Activated T-helper 1 cell treated with anti-CD3 and anti-CD28 coated beads, Interleukin-12 subunit alpha, Interleukin-12 subunit beta, Interleukin-2, Interleukin-4 antibody, amounts not matched to agents 30 ng/mL and 10 ng/mL and 1 ng/mL, durations not matched to agents 14 hours and 24 hours and 36 hours (primary cell): ENCODE measurements around the gene TMED5. TPM values are rescaled to one million over a fixed set of nuclear protein-coding genes. Genes with fewer than 3 reads are reported as not detected.
"Not testable (repeated sequence)": the region's sequence is repeated elsewhere in the genome, so short reads cannot be mapped to it uniquely, and the experiment has no call there.

Source experiments
- DNase-seq: peaks from one replicate; pipeline ENCODE4 v3.0.0; 2021; ENCODE audit warnings: low spot score
- H3K27ac Mint-ChIP-seq: one replicate; pipeline ENCODE4 v1.8.0; 2021; ENCODE audit warnings: mild to moderate bottlenecking, mixed read lengths
- H3K27me3 Mint-ChIP-seq: one replicate; pipeline ENCODE4 v1.8.0; 2022; ENCODE audit warnings: mild to moderate bottlenecking, moderate library complexity, mixed read lengths; ENCODE audit not compliant: insufficient read depth
- H3K36me3 Mint-ChIP-seq: one replicate; pipeline ENCODE4 v1.8.0; 2021; ENCODE audit warnings: low read depth, mixed read lengths
- H3K4me1 Mint-ChIP-seq: one replicate; pipeline ENCODE4 v1.8.0; 2021; ENCODE audit warnings: low read depth, mixed read lengths
- H3K4me3 Mint-ChIP-seq: one replicate; pipeline ENCODE4 v1.8.0; 2021; ENCODE audit warnings: mild to moderate bottlenecking, moderate library complexity, mixed read lengths
- H3K9me3 Mint-ChIP-seq: one replicate; pipeline ENCODE4 v1.8.0; 2021; ENCODE audit warnings: mixed read lengths
- intact Hi-C: fragments of 100-400 bp; cut with micrococcal nuclease; formaldehyde crosslinking; loops from one replicate; pipeline ENCODE4 v1.15.1; 2024
- total RNA-seq: library from RNA; stranded (reverse); gene quantifications from 2 replicates; pipeline ENCODE4 v1.2.3, GENCODE V29; 2022

The TMED5 gene
- 46.7 and 48.7 TPM in 2 replicates for total RNA-seq

GRCh38 chr1:93179886-93180722 lies at the start of gene TMED5:
Gene TMED5 (minus strand): TSS chr1:93180413. CDS start chr1:93180242, 171 bp downstream.
- peak within 1 kb of the TSS; percentile 93 for H3K4me3 Mint-ChIP-seq
- peaks cover 57% of the 10 kb centered on the region for H3K4me1 Mint-ChIP-seq
- H3K36me3 Mint-ChIP-seq: peaks cover 18% of the 10 kb centered on the region
- no peaks in the 10 kb centered on the region for H3K27me3 Mint-ChIP-seq
- peak within 1 kb of the TSS; percentile 96 for H3K27ac Mint-ChIP-seq
- H3K9me3 Mint-ChIP-seq: peaks cover 3% of the 10 kb centered on the region
- intact Hi-C loops: loop anchor here (1.0 to 10.0 kb wide), 11 partner anchors 9 to 695 kb away; partner anchors contain the start of genes DR1, GFI1, MTF2 and RPL5
- peak; percentile 98 for DNase-seq

- Mint-ChIP-seq H3K9me3 (peaks cover 3% of the 10 kb centered on the region), H3K27ac (no peak overlapping the region), H3K4me1 (peaks cover 19% of the 10 kb centered on the region), H3K4me3 (no peak overlapping the region), H3K27me3 (no peaks in the 10 kb centered on the region), H3K36me3 (peaks cover 40% of the 10 kb centered on the region)
- intact Hi-C loops: no loop called here
- no peak for DNase-seq
Observed at GRCh38 chr1:93223023-93223675, 42.9 kb upstream of the TMED5 start.

- H3K36me3 Mint-ChIP-seq: peaks cover 49% of the 10 kb centered on the region
- H3K27ac Mint-ChIP-seq: no peak overlapping the region
- DNase-seq: no peak
- no peak overlapping the region for H3K4me3 Mint-ChIP-seq
- H3K4me1 Mint-ChIP-seq: peaks cover 22% of the 10 kb centered on the region
- H3K27me3 Mint-ChIP-seq: no peaks in the 10 kb centered on the region
- intact Hi-C loops: no loop called here
- H3K9me3 Mint-ChIP-seq: peaks cover 3% of the 10 kb centered on the region
Observed at GRCh38 chr1:93221913-93222312, 41.7 kb upstream of the TMED5 start.

GRCh38 chr1:93220716-93221115 lies 40.5 kb upstream of the TMED5 start:
- peaks cover 47% of the 10 kb centered on the region for H3K36me3 Mint-ChIP-seq
- H3K9me3 Mint-ChIP-seq, DNase-seq, H3K27me3 Mint-ChIP-seq, intact Hi-C loops, H3K4me3 Mint-ChIP-seq: not testable (repeated sequence)
- H3K4me1 Mint-ChIP-seq: peaks cover 22% of the 10 kb centered on the region
- peak overlapping the region; percentile 53 for H3K27ac Mint-ChIP-seq

GRCh38 chr1:93219443-93219842 lies 39.2 kb upstream of the TMED5 start:
- DNase-seq: peak; percentile 11
- Mint-ChIP-seq H3K9me3 (peaks cover 3% of the 10 kb centered on the region), H3K27ac (peak overlapping the region; percentile 87), H3K4me3 (peak overlapping the region; percentile 72), H3K27me3 (no peaks in the 10 kb centered on the region), H3K4me1 (peaks cover 22% of the 10 kb centered on the region), H3K36me3 (peaks cover 44% of the 10 kb centered on the region)
- intact Hi-C loops: loop anchor here (1.0 kb wide), 1 partner anchor 39 kb away; the partner anchor contains the start of genes CCDC18 and TMED5

GRCh38 chr1:93215322-93215721 lies 35.1 kb upstream of the TMED5 start:
- Mint-ChIP-seq H3K4me3 (no peak overlapping the region), H3K9me3 (no peaks in the 10 kb centered on the region), H3K4me1 (peaks cover 21% of the 10 kb centered on the region), H3K27ac (no peak overlapping the region), H3K27me3 (no peaks in the 10 kb centered on the region), H3K36me3 (peaks cover 39% of the 10 kb centered on the region)
- intact Hi-C loops: no loop called here
- no peak for DNase-seq

GRCh38 chr1:93207211-93207610 lies 27.0 kb upstream of the TMED5 start:
- DNase-seq: no peak
- peaks cover 17% of the 10 kb centered on the region for H3K36me3 Mint-ChIP-seq
- no peak overlapping the region for H3K27ac Mint-ChIP-seq
- H3K9me3 Mint-ChIP-seq: no peaks in the 10 kb centered on the region
- intact Hi-C loops: no loop called here
- no peaks in the 10 kb centered on the region for H3K27me3 Mint-ChIP-seq
- no peaks in the 10 kb centered on the region for H3K4me1 Mint-ChIP-seq
- no peak overlapping the region for H3K4me3 Mint-ChIP-seq

GRCh38 chr1:93206567-93206954 lies 26.3 kb upstream of the TMED5 start:
- Mint-ChIP-seq H3K4me1 (no peaks in the 10 kb centered on the region), H3K4me3 (no peak overlapping the region), H3K9me3 (no peaks in the 10 kb centered on the region), H3K36me3 (peaks cover 17% of the 10 kb centered on the region), H3K27ac (no peak overlapping the region), H3K27me3 (no peaks in the 10 kb centered on the region)
- intact Hi-C loops: no loop called here
- DNase-seq: no peak

GRCh38 chr1:93205892-93206566 lies 25.8 kb upstream of the TMED5 start:
- Mint-ChIP-seq H3K4me1 (no peaks in the 10 kb centered on the region), H3K4me3 (no peak overlapping the region), H3K36me3 (peaks cover 17% of the 10 kb centered on the region), H3K27me3 (no peaks in the 10 kb centered on the region), H3K9me3 (no peaks in the 10 kb centered on the region), H3K27ac (no peak overlapping the region)
- intact Hi-C loops: no loop called here
- DNase-seq: no peak

- intact Hi-C loops: no loop called here
- H3K27me3 Mint-ChIP-seq: no peaks in the 10 kb centered on the region
- H3K36me3 Mint-ChIP-seq: peaks cover 17% of the 10 kb centered on the region
- no peak for DNase-seq
- H3K9me3 Mint-ChIP-seq: no peaks in the 10 kb centered on the region
- peaks cover 10% of the 10 kb centered on the region for H3K4me1 Mint-ChIP-seq
- H3K4me3 Mint-ChIP-seq: no peak overlapping the region
- H3K27ac Mint-ChIP-seq: no peak overlapping the region
Observed at GRCh38 chr1:93200714-93201113, 20.5 kb upstream of the TMED5 start.

GRCh38 chr1:93200086-93200620 lies 19.9 kb upstream of the TMED5 start:
- H3K36me3 Mint-ChIP-seq: peaks cover 20% of the 10 kb centered on the region
- peaks cover 10% of the 10 kb centered on the region for H3K4me1 Mint-ChIP-seq
- no peak for DNase-seq
- no peak overlapping the region for H3K27ac Mint-ChIP-seq
- H3K4me3 Mint-ChIP-seq: no peak overlapping the region
- H3K27me3 Mint-ChIP-seq: no peaks in the 10 kb centered on the region
- H3K9me3 Mint-ChIP-seq: no peaks in the 10 kb centered on the region
- intact Hi-C loops: no loop called here

GRCh38 chr1:93199150-93199549 lies 18.9 kb upstream of the TMED5 start:
- H3K4me3 Mint-ChIP-seq: no peak overlapping the region
- no peak overlapping the region for H3K27ac Mint-ChIP-seq
- no peak for DNase-seq
- no peaks in the 10 kb centered on the region for H3K9me3 Mint-ChIP-seq
- peaks cover 10% of the 10 kb centered on the region for H3K4me1 Mint-ChIP-seq
- peaks cover 26% of the 10 kb centered on the region for H3K36me3 Mint-ChIP-seq
- intact Hi-C loops: no loop called here
- no peaks in the 10 kb centered on the region for H3K27me3 Mint-ChIP-seq
